Fibroblast of the aortic adventitia (primary cell): Measurements from ENCODE around the gene TUBB4B. TPM values are rescaled to one million over a fixed set of nuclear protein-coding genes. Genes with fewer than 3 reads are reported as not detected.

Experiments used
- DNase-seq: peaks from one replicate; pipeline ENCODE4 v3.0.0-alpha.2; 2010; ENCODE audit warnings: low read depth
- H3K4me3 ChIP-seq: 2 replicates; pipeline ENCODE4 v1.5.1; 2011; ENCODE audit warnings: low read depth, mild to moderate bottlenecking, control low read depth, low read length, moderate library complexity
- total RNA-seq: library from RNA; depleted of rRNA; stranded (reverse); fragments of >200 nt; gene quantifications from 2 replicates; pipeline ENCODE4 v1.2.3, GENCODE V29; 2012; ENCODE audit warnings: low replicate concordance
- TF ChIP-seq, protein P1 (sequence below): IDR thresholded peaks from 2 replicates; pipeline ENCODE4 v1.5.1; 2011; ENCODE audit warnings: mild to moderate bottlenecking, low read length, control low read depth, inconsistent platforms; ENCODE audit not compliant: insufficient read depth

The TUBB4B gene
- total RNA-seq, 1 donor = 195 TPM

DNA sequence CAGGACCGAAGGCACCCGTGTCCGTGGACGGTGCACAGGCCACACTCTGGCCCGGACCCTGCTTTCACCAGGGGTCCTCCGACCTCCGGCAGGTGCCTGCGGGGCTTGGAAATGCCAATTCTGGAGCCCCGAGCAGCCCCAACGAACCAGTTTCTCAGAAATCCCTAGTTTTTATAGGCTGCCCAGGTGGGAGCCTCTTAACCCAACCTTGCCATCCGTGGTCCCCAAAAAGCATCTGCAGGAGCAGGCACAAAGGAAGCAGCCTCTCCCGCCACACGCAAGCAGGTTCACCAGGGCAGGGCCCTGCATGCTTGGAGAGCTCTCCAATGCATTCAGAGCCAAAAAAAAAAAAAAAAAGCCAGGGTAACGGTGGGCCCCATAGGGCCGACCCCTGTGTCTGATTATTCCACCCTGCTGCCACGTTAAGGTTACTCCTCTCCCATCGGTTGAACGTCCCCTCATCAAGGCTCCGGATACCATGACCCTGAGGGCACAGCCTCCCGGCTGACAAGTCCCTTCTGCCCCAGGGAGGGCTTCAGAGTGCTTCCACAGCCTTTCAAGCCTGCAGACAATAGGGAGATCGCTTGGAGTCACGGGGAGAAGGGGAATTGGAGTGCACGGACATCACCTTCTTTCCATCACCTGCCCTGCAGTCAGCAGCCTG is 39.8 kb upstream of the TUBB4B start:
- no peak for DNase-seq
- TF ChIP-seq, protein P1, sequence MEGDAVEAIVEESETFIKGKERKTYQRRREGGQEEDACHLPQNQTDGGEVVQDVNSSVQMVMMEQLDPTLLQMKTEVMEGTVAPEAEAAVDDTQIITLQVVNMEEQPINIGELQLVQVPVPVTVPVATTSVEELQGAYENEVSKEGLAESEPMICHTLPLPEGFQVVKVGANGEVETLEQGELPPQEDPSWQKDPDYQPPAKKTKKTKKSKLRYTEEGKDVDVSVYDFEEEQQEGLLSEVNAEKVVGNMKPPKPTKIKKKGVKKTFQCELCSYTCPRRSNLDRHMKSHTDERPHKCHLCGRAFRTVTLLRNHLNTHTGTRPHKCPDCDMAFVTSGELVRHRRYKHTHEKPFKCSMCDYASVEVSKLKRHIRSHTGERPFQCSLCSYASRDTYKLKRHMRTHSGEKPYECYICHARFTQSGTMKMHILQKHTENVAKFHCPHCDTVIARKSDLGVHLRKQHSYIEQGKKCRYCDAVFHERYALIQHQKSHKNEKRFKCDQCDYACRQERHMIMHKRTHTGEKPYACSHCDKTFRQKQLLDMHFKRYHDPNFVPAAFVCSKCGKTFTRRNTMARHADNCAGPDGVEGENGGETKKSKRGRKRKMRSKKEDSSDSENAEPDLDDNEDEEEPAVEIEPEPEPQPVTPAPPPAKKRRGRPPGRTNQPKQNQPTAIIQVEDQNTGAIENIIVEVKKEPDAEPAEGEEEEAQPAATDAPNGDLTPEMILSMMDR = no peak
- H3K4me3 ChIP-seq = peak overlapping the region; percentile 78

DNA sequence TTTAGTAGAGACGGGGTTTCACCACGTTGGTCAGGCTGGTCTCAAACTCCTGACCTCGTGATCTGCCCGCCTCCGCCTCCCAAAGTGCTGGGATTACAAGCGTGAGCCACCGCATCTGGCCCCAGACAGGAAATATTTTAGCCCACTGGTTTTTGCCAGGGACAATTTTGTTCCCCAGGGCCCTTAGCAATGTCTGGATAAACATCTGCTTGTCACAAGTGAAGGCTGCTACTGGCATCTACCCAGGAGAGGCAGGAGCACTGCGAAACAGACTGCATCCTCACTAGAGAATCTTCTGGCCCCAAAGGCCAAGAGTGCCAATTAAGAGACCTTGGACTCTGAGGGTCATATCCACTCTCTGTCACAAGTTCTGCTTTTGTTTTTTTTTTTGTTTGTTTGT is 38.1 kb upstream of the TUBB4B start:
- no peak overlapping the region for H3K4me3 ChIP-seq
- DNase-seq = no peak
- TF ChIP-seq, protein P1 = no peak

DNA sequence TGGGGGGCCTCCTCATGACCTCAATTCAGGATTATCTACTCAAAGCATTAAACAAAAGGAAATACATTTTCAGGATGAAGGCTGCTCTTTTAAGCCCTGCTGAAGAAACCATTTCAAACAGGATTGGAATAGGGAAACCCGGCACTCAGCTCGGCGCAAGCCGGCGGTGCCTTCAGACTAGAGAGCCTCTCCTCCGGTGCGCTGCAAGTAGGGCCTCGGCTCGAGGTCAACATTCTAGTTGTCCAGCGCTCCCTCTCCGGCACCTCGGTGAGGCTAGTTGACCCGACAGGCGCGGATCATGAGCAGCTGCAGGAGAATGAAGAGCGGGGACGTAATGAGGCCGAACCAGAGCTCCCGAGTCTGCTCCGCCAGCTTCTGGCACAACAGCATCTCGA is 36.4 kb upstream of the TUBB4B start:
- DNase-seq = no peak
- peak overlapping the region; percentile 94 for H3K4me3 ChIP-seq
- TF ChIP-seq, protein P1 = no peak

DNA sequence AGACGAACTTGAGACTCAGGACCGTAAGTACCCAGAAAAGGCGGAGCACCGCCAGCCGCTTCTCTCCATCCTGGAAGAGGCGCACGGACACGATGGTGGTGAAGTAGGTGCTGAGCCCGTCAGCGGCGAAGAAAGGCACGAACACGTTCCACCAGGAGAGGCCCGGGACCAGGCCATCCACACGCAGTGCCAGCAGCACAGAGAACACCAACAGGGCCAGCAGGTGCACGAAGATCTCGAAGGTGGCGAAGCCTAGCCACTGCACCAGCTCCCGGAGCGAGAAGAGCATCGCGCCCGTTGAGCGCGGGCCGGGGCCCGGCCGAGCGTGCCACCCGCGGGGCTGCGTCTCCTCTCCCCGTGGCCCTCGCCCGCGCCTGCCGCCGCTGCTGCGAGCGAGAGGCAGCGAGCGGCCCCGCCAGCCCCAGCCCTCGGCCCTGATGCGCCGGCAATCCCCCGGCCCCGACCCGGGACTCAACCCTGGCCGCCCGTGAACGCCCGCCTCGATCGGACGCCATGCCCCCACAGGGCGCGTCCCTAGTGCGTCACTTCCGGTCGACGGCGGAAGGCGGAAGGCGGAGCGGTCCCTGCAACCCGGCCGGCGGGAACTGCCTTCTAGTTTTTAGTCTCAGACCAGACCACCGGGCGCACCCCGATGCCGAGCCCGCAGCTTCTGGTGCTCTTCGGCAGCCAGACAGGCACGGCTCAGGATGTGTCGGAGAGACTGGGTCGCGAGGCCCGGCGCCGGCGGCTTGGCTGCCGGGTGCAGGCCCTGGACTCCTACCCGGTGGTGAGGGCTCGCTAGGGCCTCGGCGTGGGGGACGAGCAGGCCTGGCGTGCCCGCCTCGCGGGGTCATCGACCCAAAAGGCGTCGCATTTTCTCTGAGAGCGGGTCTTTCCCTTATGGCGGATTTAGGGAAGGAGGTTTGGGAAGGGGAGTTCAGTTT is 35.7 kb upstream of the TUBB4B start, which contains the start of the genes NDOR1 and TMEM203:
Gene NDOR1 (plus strand): TSS at position 575 of the 944 bp plus-strand sequence. CDS start 78 bp downstream, at position 653.
Gene TMEM203 (minus strand): TSS at position 523 of the 944 bp plus-strand sequence. CDS start 234 bp downstream, at position 289.
- TF ChIP-seq, protein P1 = no peak
- peak; percentile 71 for DNase-seq
- peak within 1 kb of the TSS; percentile 94 for H3K4me3 ChIP-seq

DNA sequence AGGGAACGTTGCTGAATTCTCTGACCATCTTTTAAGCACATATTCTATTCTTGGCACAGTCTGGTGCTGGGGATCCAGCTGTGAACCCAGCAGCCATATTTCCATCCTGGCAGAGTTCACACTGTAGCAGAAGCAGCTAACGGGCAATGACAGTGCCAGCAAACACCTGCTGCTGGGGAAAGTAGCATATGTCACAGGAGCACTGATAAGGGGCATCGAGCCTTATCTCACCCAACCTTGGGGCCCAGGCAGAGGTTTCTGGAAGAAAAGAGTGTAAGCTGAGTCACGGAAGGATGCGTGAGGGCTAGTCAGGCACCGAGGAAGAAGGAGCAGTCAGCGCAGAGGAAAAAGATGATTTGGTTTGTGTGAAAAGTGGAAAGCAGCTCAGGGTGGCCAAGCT is 34.5 kb upstream of the TUBB4B start:
- no peak for DNase-seq
- H3K4me3 ChIP-seq = peak overlapping the region; percentile 94
- TF ChIP-seq, protein P1 = no peak

DNA sequence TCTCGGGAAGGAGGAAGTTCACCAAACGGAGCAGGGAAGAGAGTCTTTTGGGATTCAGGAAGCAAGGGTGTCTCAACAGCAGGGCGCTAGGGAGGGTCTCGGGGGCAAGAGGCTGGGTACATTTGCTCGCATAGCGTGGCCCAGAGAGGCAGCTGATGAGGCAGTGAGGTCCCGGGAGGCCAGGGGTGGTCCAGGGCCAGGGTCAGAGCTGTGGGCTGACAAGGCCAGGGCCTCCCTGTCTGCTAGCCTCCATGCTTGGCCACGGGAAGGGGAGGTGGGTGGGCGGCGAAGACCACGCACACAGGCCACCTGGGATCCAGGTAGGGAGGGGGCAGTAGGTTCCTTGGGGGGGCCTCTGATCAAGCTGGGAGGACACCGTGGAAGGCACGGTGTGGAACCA is 29.6 kb upstream of the TUBB4B start:
- TF ChIP-seq, protein P1 = no peak
- no peak for DNase-seq
- no peak overlapping the region for H3K4me3 ChIP-seq
